Uterus (tissue), 2 donors: ENCODE results near the gene SRGAP2B.
"Not testable (repeated sequence)": the region's sequence is repeated elsewhere in the genome, so short reads cannot be mapped to it uniquely, and the experiment has no call there.

ENCODE experiments used
- POLR2A ChIP-seq, 2 donors: fragments of 450-650 bp; IDR thresholded peaks; one replicate each; pipeline ENCODE4 v1.6.1; 2016; ENCODE audit warnings: antibody characterized with exemption in 2 of 2, mild to moderate bottlenecking in 1 of 2, moderate library complexity in 1 of 2
- TF ChIP-seq, protein P1 (sequence below), 4 experiments: fragments of 200-600 bp in 2 of 4; fragments of 450-650 bp in 2 of 4; sonication (generic) in 2 of 4; IDR thresholded peaks; one replicate each; pipeline ENCODE4 v1.5.1; 2016 to 2019; ENCODE audit warnings: antibody characterized with exemption in 4 of 4, mild to moderate bottlenecking in 2 of 4, moderate library complexity in 1 of 4

DNA sequence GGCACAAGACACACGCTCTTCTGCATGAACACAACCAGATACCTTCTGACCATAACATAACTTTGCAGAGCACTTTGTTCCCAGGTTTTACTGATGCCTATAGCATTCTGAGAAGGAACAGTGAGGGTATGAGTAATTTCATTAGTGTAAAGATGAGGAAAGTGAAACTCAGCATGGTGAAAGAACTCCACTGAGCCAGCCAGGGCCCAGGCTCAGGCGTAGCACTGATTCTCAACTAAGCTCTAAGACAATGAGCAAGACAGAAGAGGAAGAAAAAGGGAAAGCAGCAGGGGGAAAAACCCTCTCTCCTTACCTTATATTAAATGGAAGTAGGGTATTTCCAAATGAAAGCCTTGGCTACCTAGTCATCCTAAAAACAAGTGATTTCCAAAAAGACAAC lies 155.1 kb downstream of the SRGAP2B start:
- TF ChIP-seq, protein P1, sequence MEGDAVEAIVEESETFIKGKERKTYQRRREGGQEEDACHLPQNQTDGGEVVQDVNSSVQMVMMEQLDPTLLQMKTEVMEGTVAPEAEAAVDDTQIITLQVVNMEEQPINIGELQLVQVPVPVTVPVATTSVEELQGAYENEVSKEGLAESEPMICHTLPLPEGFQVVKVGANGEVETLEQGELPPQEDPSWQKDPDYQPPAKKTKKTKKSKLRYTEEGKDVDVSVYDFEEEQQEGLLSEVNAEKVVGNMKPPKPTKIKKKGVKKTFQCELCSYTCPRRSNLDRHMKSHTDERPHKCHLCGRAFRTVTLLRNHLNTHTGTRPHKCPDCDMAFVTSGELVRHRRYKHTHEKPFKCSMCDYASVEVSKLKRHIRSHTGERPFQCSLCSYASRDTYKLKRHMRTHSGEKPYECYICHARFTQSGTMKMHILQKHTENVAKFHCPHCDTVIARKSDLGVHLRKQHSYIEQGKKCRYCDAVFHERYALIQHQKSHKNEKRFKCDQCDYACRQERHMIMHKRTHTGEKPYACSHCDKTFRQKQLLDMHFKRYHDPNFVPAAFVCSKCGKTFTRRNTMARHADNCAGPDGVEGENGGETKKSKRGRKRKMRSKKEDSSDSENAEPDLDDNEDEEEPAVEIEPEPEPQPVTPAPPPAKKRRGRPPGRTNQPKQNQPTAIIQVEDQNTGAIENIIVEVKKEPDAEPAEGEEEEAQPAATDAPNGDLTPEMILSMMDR (IDR thresholded peaks at IDR 0.05) = not testable (repeated sequence)
- TF ChIP-seq POLR2A (IDR thresholded peaks at IDR 0.05) = not testable (repeated sequence)
